Renal pelvis (tissue), 3 donors: ENCODE data around the gene PEPD. TPM values are rescaled to one million over a fixed set of nuclear protein-coding genes. Genes with fewer than 3 reads are reported as not detected.

Source experiments
- polyA plus RNA-seq, 3 donors: library from polyadenylated mRNA; unstranded; fragments of 120-200 nt; gene quantifications; one replicate each; pipeline ENCODE4 v1.2.1, GENCODE V29; 2013; ENCODE audit not compliant: insufficient read length in 3 of 3

Gene PEPD
- polyA plus RNA-seq, 3 donors = 105 to 120 (median 116) TPM

Other genes starting within 250 kb of the PEPD start
- 1 to 10 TPM; 4.0 to 8.5 (median 4.5) TPM for gene CEBPA, start 219.3 kb downstream of the PEPD start, polyA plus RNA-seq
- 10 to 100 TPM; 21.2 to 22.6 (median 22.0) TPM for gene CEBPG, start 148.1 kb downstream of the PEPD start, polyA plus RNA-seq
- gene CHST8, start 100.2 kb upstream of the PEPD start, polyA plus RNA-seq = under 1 TPM; 0.40 to 0.52 (median 0.41) TPM